ENCODE data around the gene STRADA.
"Not testable (repeated sequence)": the region's sequence is repeated elsewhere in the genome, so short reads cannot be mapped to it uniquely, and the experiment has no call there.

The STRADA gene

DNA sequence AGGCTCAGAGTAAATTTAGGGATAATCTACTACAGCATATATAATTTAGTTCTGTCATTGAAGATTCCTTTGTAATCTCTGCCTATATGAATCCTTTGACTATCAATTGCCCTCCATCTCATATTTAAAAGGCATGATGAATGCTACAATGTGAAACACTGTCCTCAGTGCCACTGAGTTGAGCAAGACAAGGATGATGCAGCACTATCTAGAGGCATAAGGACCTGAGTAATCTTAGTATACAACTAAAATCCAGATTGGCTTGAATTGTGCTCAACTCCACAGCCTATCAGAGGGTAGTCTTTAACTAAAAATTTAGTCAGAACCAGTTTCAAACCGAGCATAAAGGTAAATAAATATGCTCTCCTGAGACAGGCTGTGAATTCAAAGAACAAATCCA is 11.6 kb upstream of the STRADA start:
- DNase-seq: peak; percentile 56 to 61

GRCh38 chr17:63752707-63753106 is 11.1 kb upstream of the STRADA start:
- no peak for DNase-seq

GRCh38 chr17:63751806-63752205 is 10.2 kb upstream of the STRADA start:
- DNase-seq: peak; percentile 71 to 72

GRCh38 chr17:63741143-63741407 is 524 bp downstream of the STRADA start:
- DNase-seq: peak in 1 of 2 donors; percentile 20

GRCh38 chr17:63740464-63741142 is 996 bp downstream of the STRADA start:
- no peak for DNase-seq

GRCh38 chr17:63735691-63736090 is 5.9 kb downstream of the STRADA start:
- peak; percentile 17 to 52 for DNase-seq

DNA sequence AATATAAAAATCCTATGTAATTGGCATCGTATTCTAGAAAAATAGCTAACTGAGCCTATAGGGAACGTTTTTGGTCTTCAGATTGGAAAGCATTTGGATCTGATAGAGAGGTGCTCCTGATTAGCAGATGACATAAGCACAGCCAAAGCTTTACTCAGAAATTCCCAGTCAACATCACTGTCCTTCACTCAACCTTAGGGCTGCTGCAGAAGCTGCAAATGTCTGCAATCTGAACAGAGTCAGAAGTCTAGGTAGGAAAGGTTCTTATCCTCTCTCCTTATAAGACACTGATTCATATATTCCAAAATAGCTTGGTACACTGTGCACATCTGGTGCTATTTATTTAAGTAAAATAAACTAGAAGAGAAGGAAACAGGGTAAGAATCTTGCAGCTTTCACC is 19.2 kb downstream of the STRADA start:
- no peak for DNase-seq

GRCh38 chr17:63720194-63720593 is 21.4 kb downstream of the STRADA start:
- DNase-seq: not testable (repeated sequence)

- DNase-seq: no peak
These were observed 22.6 kb downstream of the STRADA start for GRCh38 chr17:63718988-63719387.

DNA sequence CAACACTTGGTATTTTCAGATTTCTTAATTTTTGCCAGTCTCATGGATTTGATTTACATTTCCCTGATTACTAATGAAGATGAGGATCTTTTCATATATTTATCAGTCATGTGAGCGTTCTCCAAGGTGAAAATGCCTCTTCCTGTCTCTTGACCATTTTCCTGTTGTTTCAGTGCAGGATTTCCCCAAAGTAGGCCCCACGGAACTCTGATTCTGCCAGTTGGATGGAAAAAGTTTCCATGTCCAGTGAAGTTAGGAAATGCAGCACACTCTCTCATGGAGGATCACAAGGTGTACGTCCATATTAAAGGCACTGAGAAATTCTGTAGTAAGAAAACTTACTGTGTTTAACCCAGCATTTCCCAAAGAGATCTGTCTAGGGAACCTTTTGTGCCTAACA is 25.2 kb downstream of the STRADA start:
- no peak for DNase-seq

- no peak for DNase-seq
These were observed 26.9 kb downstream of the STRADA start for GRCh38 chr17:63714550-63715277.

DNA sequence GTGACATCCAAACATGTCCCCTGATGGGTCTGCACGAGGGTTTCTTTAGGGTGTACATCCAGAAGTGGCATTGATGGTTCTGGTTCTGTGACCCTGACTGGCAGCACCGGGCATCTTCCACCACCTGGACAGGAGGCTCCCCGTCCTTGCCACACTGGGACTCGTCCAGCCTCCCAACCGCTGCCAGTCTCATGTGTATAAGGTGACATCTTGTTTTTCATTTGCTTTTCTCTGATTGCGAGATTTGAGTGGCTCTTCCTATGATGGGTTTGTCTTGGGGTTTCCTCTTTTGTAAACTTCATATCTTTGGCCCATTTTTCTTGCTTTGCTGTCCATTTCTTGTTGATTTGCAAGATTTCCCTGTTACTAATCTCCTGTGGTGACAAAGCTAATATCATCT is 32.5 kb downstream of the STRADA start:
- no peak for DNase-seq

GRCh38 chr17:63707151-63707550 is 34.4 kb downstream of the STRADA start:
- no peak for DNase-seq

DNA sequence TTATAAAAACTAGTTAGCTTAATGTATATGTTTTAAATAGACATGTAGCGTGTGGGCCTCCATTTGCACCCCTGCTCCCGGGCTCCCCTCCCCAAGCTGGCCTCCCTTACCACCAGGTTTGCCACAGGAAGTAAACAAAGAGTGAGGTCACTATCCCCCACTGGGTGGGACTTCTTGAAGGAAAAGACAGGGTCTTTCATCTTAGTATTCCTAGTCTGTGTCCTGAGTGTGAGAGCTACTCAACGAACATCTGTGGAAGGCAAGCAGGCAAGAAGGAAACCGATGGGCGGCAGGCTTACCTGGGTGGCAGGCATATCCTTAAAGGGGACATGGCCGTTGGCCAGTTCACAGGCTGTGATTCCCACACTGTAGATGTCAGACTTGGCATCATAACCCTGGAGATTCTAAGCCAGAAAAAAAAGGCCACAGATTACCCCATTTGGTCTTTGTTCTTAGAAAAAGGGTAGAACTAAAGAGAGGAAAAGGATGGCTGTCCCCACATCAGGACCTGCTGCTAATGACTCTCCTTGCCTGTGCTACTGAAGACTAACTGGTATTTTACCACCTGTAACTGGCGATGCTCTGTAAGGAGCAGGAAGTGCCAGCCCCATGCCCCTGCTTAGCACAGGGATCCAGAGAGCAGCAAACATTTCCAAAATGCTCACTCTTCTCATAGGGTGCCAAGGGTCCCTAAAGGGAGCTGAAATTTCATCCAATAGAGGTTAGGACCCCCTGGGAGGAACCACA is 35.1 kb downstream of the STRADA start:
- DNase-seq: no peak

GRCh38 chr17:63705657-63706056 is 35.9 kb downstream of the STRADA start:
- no peak for DNase-seq

GRCh38 chr17:63704836-63705235 is 36.8 kb downstream of the STRADA start:
- DNase-seq: no peak

- no peak for DNase-seq
These were observed 37.4 kb downstream of the STRADA start for GRCh38 chr17:63704259-63704576.

DNA sequence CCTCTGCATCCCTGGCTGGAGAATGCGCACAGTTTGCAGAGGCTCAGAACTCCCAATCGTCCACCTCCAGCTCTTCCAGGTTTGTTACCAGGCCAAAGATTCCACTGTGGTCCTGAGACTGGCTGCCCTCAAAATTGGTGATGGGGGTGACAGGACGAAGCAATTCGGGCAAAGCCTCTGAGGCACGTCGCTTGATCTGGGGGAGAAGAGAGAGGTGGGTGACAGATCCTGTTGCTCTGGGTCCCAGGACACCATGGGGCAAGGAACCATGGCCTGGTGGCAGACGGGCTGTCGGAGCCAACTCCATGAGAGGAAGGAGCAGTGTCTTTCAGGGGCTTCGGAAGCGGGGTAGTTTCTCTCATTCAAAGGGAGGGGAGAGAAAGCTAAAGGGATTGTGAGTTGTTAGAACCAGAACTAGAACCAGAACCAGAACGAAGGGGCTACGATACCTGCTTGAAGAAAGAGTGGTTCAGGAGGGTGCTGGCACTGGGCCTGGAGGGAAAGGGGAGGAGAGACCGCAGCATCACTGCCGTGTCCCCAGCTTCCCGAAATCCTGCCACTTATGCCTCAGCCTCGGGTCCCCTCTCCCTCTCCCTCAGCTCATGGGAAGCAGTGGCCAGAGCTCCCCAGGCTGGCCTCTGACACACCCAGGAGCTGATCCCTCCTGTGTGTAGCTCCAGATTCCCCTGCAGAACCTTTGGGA is 37.9 kb downstream of the STRADA start:
- DNase-seq: no peak

DNA sequence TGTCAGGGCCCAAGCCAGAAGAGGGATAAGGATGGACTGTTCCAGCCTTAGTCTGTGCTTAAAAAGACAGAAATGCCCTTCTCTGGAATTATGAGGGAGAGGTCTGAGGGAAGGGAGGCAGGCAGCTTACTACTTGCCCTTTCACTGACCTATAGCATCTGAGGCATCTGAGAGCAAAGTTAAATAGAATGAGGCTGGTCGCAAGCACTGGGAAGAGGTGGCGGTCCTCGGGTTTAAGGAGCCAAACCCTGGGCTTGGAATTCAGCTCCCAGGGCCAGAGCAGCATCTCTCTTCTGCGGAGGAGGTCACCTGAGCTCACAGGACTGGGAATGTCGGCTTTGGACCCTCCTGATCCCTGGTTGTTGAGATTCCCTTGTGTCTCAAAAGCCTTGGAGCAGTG is 38.6 kb downstream of the STRADA start:
- no peak for DNase-seq

- no peak for DNase-seq
These were observed 38.9 kb downstream of the STRADA start for GRCh38 chr17:63702721-63703015.

- DNase-seq: peak; percentile 66 to 85
These were observed 39.5 kb downstream of the STRADA start for GRCh38 chr17:63701868-63702720.

- peak; percentile 36 to 55 for DNase-seq
These were observed 40.2 kb downstream of the STRADA start for GRCh38 chr17:63701456-63701820.

Measured in inflammatory macrophage (primary cell).